CD4-positive, alpha-beta T cell treated with Interleukin-1 beta for 1 hour (primary cell): ENCODE measurements around the gene PLEK.
"Not testable (repeated sequence)": the region's sequence is repeated elsewhere in the genome, so short reads cannot be mapped to it uniquely, and the experiment has no call there.

Experiments
- DNase-seq, 2 donors: peaks; one replicate each; pipeline ENCODE4 v3.0.0-alpha.2; 2020 to 2022

Gene PLEK, protein sequence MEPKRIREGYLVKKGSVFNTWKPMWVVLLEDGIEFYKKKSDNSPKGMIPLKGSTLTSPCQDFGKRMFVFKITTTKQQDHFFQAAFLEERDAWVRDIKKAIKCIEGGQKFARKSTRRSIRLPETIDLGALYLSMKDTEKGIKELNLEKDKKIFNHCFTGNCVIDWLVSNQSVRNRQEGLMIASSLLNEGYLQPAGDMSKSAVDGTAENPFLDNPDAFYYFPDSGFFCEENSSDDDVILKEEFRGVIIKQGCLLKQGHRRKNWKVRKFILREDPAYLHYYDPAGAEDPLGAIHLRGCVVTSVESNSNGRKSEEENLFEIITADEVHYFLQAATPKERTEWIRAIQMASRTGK

DNA sequence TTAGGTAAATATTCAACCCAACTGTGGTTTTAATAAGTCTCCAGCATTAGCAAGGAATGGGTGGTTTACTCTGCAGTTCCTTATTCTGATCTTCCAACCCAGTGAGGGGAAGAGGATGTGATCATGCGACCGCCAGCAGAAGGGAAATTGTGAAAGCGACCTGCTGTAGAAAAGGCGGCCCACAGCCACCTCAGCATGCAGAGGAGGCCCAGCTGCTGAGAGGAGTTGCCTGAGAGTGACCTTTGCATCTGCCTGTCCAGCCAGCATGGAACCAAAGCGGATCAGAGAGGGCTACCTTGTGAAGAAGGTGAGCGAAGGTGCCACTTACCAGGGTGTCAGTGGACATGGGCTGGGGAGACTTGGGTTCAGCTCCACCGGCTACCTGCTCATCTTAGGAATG is at the start of gene PLEK:
PLEK (plus strand) TSS at position 196 of the 400 bp plus-strand sequence; CDS start at position 266, 70 bp downstream.
- peak; percentile 54 to 80 for DNase-seq

DNA sequence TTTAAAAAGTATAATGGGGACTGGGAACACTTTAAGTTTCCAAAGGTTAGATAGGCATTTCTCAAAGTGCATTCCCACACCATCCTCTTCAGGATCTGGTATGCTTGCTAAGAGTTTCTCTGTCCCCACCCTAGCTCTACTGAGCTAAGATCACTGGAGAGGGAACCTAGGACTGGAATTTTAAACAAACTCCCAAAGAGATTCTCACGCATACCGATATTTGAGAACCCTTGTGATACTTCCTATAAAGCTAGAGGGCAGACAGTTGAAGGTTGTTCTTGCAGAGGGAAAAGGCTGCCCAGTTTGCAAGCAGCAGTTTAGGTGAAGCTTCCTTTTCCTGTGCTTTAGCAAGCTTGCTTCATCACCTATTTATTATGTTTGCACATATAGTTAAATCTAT is 49.0 kb upstream of the PLEK start:
- no peak for DNase-seq

DNA sequence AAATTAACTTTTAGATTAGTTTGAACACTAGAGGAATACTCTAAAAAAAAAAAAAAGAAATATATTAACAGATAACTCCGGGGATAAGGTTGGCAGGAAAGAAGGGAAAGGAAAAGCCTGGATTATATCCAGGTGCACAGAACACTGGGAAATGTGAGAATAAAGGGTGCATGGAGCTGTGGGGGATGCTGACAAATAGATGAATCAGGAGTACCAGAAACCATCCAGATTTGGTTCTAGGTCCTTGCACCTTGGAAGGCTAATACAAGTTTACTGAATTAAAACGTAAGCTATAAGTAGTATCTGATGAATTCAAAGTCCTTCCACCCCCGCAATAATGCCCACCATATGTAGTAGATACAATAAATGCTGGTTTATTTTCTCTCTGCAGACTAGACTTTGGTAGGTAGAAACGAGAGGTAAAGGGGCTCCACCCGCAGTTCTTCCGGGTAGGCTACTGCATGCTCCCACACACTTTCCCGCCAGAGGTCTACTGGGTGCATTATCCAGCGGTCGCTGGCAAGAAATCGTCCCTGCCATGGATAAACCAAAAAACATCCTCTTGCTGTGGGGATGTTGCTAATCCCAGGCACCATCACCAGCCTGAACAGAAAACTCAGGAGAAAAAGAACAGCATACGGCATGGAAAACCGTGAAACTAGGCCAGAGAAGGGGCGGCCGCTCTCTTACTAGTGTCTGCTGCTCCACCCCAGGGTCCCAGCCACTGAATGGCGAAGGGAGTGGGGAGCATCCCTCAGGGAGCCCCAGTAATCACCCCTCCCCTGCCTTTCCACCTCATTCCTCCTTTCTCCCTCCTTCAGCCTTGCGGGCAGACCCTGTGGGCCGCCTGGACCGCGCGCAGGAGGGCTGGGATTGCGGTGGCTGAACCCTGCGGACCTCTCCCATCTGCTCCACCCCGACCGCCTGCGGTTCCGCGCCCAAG is 46.8 kb upstream of the PLEK start:
- no peak for DNase-seq

DNA sequence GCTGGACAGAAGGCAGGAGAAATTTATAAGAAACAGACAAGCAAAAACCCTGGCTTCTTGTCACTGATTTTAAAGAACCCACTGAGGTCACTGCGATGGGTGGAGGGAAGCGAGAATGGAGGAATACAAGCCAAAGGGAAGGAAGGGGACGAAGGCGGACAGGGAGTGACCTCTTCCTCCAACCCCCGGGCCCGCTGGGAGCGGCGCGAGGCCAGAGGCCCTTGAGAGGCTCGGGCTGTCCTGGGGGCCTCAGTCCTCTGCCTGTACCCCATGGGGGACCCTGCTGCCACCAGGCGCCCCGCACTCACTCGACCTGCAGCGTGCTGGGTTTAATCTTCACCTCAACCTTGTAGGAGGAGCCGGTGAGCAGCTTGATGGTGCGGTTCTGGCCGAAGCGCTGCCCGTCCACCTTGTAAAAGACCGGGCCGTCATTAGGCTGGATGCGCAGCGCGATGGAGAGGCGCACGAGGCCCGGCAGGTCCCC is 46.1 kb upstream of the PLEK start:
- DNase-seq, result no peak

DNA sequence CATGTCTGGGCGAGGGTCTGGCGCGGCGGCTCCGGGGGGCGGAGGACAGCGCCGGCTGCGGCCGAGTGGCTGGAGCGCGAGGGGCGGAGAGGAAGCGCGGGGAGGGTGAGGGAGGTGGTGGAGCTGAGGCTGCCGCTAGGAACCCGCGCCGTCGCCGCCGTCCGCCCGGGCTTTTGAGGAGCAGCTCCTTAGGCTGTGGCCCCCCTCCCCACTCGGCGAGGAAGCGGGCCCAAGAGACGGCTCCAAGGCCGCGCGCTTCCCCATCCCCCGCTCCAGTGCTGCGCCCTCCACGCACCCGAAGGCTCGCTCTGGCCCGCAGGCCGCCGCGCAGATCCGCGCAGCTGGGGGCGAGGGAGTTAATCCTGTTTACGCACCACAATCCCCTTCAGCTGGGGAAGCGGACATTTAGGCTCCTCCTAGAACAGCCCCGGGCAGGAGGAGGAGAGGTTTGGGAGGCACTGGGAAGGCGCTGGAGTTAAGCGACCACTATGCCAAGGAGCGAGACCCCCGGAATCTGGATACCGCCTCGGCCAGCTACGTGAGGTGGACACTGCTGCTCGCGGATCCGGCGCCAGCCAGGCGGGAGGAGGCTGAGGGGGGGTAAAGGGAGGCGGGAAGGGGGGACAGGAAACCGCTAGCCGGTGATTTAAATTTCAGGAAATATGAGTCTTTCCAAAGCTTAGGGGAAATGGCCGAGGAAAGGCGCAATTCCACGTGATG is 45.5 kb upstream of the PLEK start, which contains the start of gene CNRIP1:
CNRIP1 (minus strand) TSS at position 552 of the 720 bp plus-strand sequence; CDS start at position 3, 549 bp downstream.
- peak in 1 of 2 donors; percentile 6 for DNase-seq

DNA sequence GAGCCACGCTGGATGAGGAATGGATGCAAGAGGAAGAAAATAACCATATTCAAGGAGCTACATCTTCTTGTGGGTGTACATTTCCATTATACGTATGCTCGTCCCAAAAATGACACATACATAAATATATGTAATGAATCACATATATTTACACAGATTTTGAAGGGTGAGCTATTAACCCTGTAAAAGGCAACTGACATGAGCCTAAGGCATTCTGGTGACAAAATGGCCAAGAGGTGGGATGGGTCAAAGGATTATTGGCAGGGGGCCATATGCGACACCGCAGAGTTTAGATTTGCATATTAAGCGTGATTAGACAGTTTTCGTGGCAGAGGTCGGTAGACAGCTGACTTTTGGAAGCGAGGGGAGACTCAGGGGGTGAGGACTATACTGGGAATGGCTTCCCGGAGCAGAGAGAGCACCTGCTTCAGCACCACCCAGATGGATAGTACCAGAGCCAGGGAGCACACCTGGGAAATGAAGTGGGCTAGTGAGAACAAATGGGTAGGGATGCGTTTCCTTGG is 44.9 kb upstream of the PLEK start:
- no peak for DNase-seq

DNA sequence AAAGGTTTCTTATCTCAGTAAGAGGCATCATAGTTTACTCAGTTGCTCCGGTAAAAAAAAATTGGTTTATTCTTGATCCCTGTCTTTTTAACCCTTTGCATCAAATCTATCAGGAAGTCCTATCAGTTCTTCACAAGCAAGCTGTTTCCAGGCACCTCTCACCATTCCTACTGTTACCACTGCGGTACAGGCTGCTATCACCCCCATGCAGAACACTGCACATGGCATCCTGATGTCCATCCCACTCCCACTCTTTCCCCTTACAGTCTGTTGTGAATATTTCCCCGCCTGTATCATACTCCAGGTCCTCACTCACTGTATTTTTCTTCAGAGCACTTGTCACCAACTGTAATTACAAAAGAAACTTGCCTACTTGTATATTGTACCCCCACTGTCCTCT is 40.0 kb upstream of the PLEK start:
- no peak for DNase-seq

DNA sequence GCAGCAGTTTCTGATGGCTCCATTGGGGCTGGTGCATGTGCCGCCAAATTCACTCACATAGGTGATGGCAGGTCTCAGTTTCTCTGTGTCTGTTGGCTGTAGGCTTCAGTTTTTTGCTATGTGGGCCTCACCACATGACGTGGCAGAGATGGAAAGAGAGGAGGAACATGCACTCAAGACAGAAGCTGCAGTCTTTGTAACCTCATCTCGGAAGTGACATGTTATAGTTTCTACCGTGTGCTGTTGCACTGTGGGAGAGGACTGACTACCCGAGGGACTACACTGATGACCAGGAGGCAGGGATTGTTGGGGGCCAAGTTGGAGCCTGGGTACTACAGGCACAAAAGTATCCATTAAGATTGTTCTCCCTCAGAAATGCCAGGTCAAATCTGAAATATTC is 36.2 kb upstream of the PLEK start:
- no peak for DNase-seq

DNA sequence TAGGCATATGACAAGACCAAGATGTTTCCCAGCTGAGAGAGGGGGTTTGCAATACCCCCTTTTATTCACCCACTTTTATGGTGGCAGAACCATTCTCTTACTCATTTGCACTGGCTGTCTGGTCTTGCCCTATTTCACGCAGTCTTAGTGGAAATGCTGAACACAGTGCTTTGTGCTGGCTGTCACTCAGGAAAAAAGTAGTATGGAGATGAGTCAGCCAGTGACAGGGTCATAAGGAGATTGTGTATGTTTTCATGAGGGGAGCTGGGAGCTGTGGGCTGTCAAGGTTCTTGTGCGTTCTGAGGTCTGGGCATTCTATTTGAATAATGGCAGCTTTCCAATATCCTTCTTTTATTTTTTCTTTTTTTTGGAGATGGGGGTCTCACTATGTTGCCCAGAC is 34.4 kb upstream of the PLEK start:
- no peak for DNase-seq

DNA sequence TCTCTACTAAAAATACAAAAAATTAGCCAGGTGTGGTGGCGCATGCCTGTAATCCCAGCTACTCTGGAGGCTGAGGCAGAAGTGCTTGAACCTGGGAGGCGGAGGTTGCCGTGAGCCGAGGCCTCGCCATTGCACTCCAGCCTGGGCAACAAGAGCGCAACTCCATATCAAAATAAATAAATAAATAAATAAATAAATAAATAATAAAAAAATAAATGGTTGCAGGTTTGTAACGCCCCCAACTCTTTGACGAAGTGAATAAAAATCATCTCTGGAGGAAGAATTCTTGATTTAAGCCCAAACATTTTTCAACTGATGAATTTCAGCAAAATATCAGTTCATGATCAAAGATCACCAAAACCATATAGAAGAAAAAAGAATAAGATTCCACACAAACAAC is 32.1 kb upstream of the PLEK start:
- no peak for DNase-seq

DNA sequence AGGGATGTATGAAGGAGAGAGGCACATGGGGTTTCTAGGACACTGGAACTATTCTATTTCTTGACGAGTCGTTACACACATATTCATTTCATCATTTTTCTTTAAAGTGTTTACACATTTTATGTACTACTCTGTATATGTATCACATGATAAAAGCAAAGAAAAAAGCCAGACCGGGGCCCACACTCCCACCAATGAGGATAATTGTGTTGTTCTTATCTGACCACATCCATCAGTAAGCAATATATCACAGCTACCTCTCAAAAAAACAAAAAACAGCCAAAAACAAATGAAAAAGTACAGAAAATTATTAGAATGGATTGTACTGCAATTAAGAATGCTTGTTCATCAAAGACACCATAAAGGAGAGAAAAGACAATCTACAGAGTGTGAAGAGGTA is 31.2 kb upstream of the PLEK start:
- no peak for DNase-seq

DNA sequence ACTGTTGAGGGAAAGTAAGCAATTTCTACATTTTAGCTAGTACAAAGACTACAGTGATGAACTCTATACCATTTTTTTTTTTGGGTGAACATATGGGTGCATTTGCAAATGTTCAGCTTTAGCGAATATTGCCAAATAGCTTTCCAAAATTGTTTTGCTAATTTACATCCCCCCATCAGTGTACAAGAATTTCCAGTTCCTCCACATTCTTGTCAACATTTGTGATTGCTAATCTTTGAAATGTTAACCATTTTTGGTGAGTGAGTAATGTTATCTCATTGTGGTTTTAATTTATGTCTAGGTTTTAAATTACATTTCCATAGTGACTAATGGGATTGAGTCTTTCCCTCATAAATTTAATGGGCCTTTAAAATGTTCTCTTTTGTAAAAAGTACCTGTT is 28.9 kb upstream of the PLEK start:
- no peak for DNase-seq

DNA sequence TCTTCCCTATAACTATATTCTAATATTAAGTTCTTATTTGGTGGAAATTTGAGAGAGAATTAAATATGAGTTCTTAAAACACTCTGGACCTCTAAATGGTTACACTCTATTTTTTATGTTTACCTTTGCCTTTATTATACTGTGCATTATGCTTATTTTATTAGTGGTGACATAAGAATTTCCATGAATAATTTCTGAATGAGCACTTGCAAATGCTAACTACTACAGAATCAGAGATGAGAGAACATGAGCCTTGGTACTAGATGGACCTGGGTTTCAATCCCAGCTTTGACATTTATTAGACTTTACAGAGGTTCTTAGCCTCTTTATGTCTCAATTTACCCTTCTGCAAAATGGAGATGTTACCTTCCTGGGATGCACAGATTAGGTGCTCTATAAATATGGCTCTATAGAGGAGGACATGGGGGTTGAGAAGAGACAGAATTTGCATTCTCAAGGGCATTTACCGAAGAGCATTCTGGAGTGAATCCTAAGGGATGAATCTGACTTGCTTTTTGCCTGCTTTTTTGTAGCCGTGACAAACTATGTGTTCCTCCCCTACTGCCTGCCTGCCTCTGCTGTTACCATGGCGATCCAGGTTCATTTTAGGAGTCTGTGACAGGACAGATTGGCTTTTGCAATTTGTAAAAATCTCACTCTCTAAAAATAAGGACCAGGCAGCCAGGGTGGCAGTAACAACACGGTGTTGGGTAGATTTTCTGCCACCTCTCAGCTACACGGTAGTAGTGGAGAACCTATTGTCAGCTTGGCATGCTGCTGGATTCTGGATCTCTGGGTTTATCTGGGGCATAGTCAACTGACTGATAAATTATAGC is 24.6 kb upstream of the PLEK start:
- no peak for DNase-seq

DNA sequence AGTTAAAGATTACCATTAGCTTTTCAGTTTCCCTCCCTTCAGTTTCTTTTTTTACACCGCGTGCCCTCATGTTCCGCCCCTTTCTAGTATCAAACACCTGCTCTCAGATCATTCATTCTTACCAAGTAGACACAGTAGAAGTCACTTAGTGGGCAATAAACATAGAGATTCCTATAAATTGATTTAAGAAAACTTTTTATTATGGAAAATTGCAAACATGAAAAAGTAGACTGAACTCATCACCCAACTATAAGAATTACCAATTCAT is 24.1 kb upstream of the PLEK start:
- no peak for DNase-seq

DNA sequence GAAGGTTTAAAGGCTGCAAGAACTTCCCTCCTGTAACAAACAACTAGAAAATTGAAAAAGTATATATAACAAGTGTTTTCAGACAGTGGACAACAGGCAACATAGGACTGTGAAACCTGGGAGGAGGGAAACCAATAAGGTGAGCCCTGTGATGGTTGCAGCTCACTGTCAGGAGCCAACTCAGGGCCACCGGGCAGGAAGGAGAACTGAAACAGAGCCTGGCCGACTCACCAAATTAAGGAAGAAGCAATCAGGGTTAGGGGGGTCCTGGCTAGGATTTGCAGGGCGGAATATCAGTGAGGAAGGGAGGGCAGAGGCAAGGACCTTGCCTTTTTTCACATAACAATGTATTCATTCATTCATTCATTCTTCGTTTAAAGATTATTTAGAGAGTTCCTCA is 23.5 kb upstream of the PLEK start:
- DNase-seq, result no peak

DNA sequence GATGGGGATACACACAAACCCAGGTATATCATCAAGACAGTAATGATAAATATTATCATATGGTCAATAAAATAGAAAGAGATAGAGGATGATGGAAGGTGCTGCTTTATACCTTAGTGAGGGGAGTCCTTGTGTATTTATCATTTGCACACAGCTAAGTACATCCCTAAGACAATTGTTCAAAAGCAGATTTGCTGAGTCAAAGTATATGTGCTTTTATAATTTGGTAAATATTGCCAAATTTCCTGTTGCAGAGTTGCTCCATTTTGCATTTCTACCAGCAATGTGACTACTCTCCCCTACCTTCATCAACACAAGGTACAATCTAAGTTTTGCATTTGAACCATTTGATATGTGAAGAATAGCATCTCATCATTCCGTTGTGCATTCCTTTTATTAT is 22.6 kb upstream of the PLEK start:
- DNase-seq, result no peak

DNA sequence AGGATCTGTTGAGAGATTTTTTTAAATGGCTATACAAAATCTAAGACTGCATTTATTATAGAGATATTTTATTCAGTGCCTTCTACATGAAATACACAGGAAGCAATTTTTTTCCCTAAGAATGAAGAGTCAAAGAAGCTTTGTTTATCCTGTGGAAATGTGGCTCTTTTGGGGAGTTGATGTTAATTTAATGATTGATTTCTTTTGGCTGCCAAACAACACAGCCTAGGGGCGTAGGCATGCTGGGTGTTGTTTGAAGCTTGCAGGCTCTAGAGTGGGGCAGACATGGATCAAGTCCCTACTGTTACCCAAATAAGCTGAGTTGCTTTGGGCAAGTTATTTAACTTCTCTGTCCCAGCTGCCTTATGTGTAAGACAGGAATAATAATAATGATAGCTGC is 21.1 kb upstream of the PLEK start:
- no peak for DNase-seq

DNA sequence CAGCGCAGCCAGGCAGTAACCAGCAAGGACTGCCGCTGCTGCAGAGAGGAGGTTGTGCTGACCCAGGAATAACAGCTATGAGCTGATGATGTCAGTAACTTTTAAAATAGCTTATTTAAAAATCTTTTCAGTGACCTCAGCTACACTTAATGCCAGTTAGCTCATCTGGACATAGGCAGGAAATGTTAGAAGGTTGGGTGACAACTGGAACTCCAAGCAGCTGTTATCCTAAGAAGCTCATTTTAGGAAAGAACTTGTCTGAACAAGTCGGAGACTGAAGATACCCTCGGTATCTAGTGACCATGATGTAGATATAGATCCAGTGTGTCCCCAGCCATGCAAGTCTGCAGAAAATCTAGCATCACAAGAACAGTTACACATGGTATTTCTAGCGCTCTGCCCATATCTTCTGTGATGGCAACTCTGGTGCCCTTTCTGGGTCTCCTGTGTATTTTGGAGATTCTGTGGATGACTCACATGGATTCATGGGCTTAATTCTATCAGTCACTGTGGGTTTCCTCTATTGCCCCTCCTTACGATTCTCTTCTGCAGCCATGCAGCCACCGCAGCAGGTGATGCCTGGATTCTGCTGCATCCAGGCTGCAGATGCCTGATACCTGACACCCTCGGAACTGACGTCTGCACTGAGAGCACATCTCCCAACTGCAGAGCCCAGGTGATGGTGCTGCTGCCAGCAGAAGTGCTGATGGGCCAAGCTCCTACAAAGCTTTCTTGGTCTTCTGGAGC is 19.8 kb upstream of the PLEK start:
- DNase-seq, result no peak

DNA sequence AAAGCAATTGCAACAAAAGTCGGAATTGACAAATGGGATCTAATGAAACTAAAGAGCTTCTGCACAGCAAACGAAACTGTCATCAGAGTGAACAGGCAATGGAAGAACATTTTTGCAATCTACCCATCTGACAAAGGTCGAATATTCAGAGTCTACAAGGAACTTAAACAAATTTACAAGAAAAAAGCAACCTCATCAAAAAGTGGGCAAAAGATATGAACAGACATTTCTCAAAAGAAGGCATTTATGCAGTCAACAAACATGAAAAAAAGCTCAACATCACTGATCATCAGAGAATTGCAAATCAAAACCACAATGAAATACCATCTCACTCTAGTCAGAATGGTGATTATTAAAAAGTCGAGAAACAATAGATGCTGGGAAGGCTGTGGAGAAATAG is 16.0 kb upstream of the PLEK start:
- DNase-seq, result not testable (repeated sequence)

DNA sequence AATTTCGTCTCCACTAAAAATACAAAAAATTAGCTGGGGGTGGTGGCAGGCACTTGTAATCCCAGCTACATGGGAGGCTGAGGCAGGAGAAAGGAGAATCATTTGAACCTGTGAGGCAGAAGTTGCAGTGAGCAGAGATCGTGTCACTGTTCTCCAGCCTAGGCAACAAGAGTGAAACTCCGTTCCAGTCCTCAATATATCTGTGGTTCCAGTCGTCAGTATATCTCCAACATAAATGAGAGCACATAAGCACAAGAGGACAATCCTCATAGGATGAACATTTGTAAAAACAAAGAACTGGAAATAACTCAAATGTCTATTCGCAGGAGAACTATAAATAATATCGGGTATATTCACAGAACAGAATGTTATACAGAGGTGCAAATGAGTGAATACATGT is 13.1 kb upstream of the PLEK start:
- no peak for DNase-seq

DNA sequence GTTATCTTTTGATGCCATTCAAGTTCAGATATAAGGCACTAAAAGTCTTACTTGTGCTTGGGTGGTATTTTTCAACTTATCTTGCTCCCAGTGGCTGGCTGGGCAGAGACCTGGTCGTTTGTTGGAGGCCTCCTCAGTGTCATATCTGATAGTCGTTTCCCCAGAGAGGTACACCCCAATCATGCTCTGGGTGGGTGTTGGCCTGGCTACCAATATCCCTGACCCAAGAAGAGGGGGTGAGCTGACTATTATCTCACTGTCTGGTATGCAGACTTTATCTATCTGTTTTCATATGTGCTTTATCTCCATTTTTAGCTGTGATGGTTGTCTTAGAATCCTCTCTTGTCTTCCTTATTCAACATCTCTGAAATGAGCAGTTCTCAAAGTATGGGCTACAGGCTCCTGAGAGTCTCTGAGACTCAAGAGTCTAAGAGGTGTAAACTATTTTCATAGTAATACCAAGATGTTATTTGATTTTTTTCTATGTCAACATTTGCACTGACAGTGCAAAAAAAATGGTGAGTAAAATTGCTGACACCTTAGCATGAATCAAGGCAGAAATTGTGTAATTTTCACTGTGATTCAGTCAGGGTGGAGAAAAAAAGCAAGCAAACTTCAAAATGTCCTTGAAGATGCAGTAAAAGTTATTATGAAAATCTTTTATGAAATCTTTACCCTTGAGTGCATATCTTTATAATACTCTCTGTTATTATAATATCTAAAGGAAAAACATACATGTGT is 12.3 kb upstream of the PLEK start:
- DNase-seq, result no peak
